Endothelial cell of umbilical vein (primary cell): Measurements from ENCODE around the gene CTSC. TPM values are rescaled to one million over a fixed set of nuclear protein-coding genes. Genes with fewer than 3 reads are reported as not detected.

Experiments
- BruUV-seq: library from RNA; stranded (reverse); fragments of 400-500 nt; replicated peaks from 2 replicates; lab custom pipeline; 2021; lab: Mats Ljungman, UMichigan
- CTCF ChIA-PET: fragments of 300-600, 350-600 bp; sonication (Branson Sonifier 250); formaldehyde crosslinking; loops from one replicate; lab custom pipeline; 2021; ENCODE audit warnings: antibody characterized with exemption, inconsistent platforms; lab: Charles Lee
- POLR2A ChIA-PET: fragments of 300-600, 350-600 bp; sonication (Branson Sonifier 250); formaldehyde crosslinking; loops from one replicate; lab custom pipeline; 2021; ENCODE audit warnings: antibody characterized with exemption, inconsistent platforms; lab: Charles Lee
- DNase-seq: peaks from one replicate; pipeline ENCODE4 v3.0.0-alpha.2; 2011; ENCODE audit warnings: low read depth, low spot score
- FAIRE-seq: peaks from 2 replicates; lab custom pipeline; 2011; peaks lifted over from hg19 to GRCh38; lab: Jason Lieb, UNC
- H2AFZ ChIP-seq: 2 replicates; pipeline ENCODE4 v1.6.0; 2012; ENCODE audit warnings: low read depth, low read length, control low read depth, inconsistent platforms
- H3K27ac ChIP-seq: 2 replicates; pipeline ENCODE4 v1.5.1; 2011; ENCODE audit warnings: low read depth, mild to moderate bottlenecking, control low read depth, low read length, moderate library complexity; ENCODE audit not compliant: insufficient read depth
- H3K27me3 ChIP-seq, 2 experiments: 2 replicates each; pipeline versions ENCODE4 v1.6.0 to v1.6.1; 2011; ENCODE audit warnings: low read length in 2 of 2, mixed read lengths in 1 of 2; ENCODE audit not compliant: control insufficient read depth in 2 of 2, insufficient read depth in 2 of 2
- H3K36me3 ChIP-seq, 2 experiments: 2 replicates in 1 of 2; 3 replicates in 1 of 2; pipeline ENCODE4 v1.5.1; 2011; ENCODE audit warnings: low read length in 2 of 2, mild to moderate bottlenecking in 1 of 2, moderate library complexity in 1 of 2; ENCODE audit not compliant: control insufficient read depth in 2 of 2, insufficient read depth in 2 of 2; ENCODE audit errors: extremely low read depth in 1 of 2
- H3K4me1 ChIP-seq: 3 replicates; pipeline ENCODE4 v1.5.1; 2011; ENCODE audit warnings: mild to moderate bottlenecking, low read length; ENCODE audit not compliant: control insufficient read depth, insufficient read depth; ENCODE audit errors: extremely low read depth
- H3K4me2 ChIP-seq: 2 replicates; pipeline ENCODE4 v1.6.1; 2011; ENCODE audit warnings: low read length, control low read depth, mixed read lengths; ENCODE audit not compliant: insufficient read depth
- H3K4me3 ChIP-seq, 3 experiments: fragments of 200-600 bp in 1 of 3; sonication (generic), shearing (Covaris generic) in 1 of 3; replicated peaks in 1 of 3; 2 replicates each; pipeline ENCODE4 v1.5.1; 2011 to 2016; ENCODE audit warnings: control low read depth in 3 of 3, low read length in 3 of 3, mild to moderate bottlenecking in 2 of 3, inconsistent platforms in 1 of 3, low read depth in 1 of 3, moderate library complexity in 1 of 3; ENCODE audit not compliant: insufficient read depth in 1 of 3
- H3K79me2 ChIP-seq: 2 replicates; pipeline ENCODE4 v1.6.0; 2012; ENCODE audit warnings: low read length, inconsistent platforms; ENCODE audit not compliant: control insufficient read depth, insufficient read depth
- H3K9ac ChIP-seq: replicated peaks from 2 replicates; pipeline ENCODE3; 2011; ENCODE audit warnings: low read length, control low read depth; ENCODE audit not compliant: insufficient read depth; ENCODE audit errors: extremely low read depth
- H3K9me1 ChIP-seq: replicated peaks from 3 replicates; pipeline ENCODE4 v1.6.0; 2011; ENCODE audit warnings: mild to moderate bottlenecking, low read length; ENCODE audit not compliant: control insufficient read depth, insufficient read depth; ENCODE audit errors: extremely low read depth
- H3K9me3 ChIP-seq: replicated peaks from 2 replicates; pipeline ENCODE4 v1.5.1; 2012; ENCODE audit warnings: low read length, inconsistent platforms; ENCODE audit not compliant: control insufficient read depth, insufficient read depth
- H4K20me1 ChIP-seq: replicated peaks from 2 replicates; pipeline ENCODE3; 2011; ENCODE audit warnings: mild to moderate bottlenecking, low read length; ENCODE audit not compliant: control insufficient read depth, insufficient read depth; ENCODE audit errors: extremely low read depth
- EZH2 ChIP-seq: IDR thresholded peaks from 2 replicates; pipeline ENCODE4 v1.6.1; 2012; ENCODE audit warnings: borderline replicate concordance, low read depth, mild to moderate bottlenecking, moderate library complexity, low read length, inconsistent platforms; ENCODE audit not compliant: severe bottlenecking
- FOS ChIP-seq: IDR thresholded peaks from 2 replicates; pipeline ENCODE4 v1.6.1; 2011; ENCODE audit warnings: mild to moderate bottlenecking, low read length, moderate library complexity, borderline replicate concordance; ENCODE audit not compliant: insufficient read depth
- GATA2 ChIP-seq: IDR thresholded peaks from 2 replicates; pipeline ENCODE4 v1.7.0; 2011; ENCODE audit warnings: low read depth, mild to moderate bottlenecking, moderate library complexity, mixed read lengths, low read length; ENCODE audit not compliant: insufficient read length, insufficient read depth
- JUN ChIP-seq: IDR thresholded peaks from 2 replicates; pipeline ENCODE4 v1.6.1; 2011; ENCODE audit warnings: borderline replicate concordance, low read depth; ENCODE audit not compliant: insufficient read length, insufficient read depth
- MYC ChIP-seq: IDR thresholded peaks from one replicate; pipeline ENCODE4 v1.6.1; 2011; ENCODE audit warnings: mild to moderate bottlenecking, low read depth, low read length
- POLR2A ChIP-seq: IDR thresholded peaks from 2 replicates; pipeline ENCODE4 v1.6.1; 2012; ENCODE audit warnings: low read depth, mild to moderate bottlenecking, control low read depth, low read length
- POLR2AphosphoS5 ChIP-seq: IDR thresholded peaks from 2 replicates; pipeline ENCODE4 v1.6.1; 2012; ENCODE audit warnings: low read depth, mild to moderate bottlenecking, control low read depth, low read length, moderate library complexity; ENCODE audit not compliant: insufficient read depth
- dilution Hi-C: fragments of 300-500 bp; cut with MboI; formaldehyde crosslinking; loops from one replicate; pipeline ENCODE4 v1.15.0; 2019; ENCODE audit warnings: low sequenced_read_pairs; ENCODE audit not compliant: extremely low pct_ligation_motif_present
- intact Hi-C: fragments of 100-400 bp; cut with micrococcal nuclease; formaldehyde crosslinking; loops from one replicate; pipeline ENCODE4 v1.10.0; 2022
- polyA plus RNA-seq, 4 experiments: library from polyadenylated mRNA; depleted of rRNA in 3 of 4; stranded (reverse) in 3 of 4; unstranded in 1 of 4; fragments of >200 nt; gene quantifications; 2 replicates each; pipeline versions ENCODE4 v1.2.1 to v1.2.3, GENCODE V29; 2011 to 2012; ENCODE audit warnings: missing spikeins in 1 of 4
- total RNA-seq: library from RNA; stranded (reverse); gene quantifications from 2 replicates; pipeline ENCODE4 v1.2.3, GENCODE V29; 2021
- TF ChIP-seq, protein P1 (sequence below): IDR thresholded peaks from 2 replicates; pipeline ENCODE4 v1.6.1; 2011; ENCODE audit not compliant: insufficient read depth, insufficient read length
- TF ChIP-seq, protein P2 (sequence below), 2 donors: IDR thresholded peaks; 1 replicate in 1 of 2; 2 replicates in 1 of 2; pipeline ENCODE4 v1.5.1; 2011; ENCODE audit warnings: low read length in 2 of 2, mild to moderate bottlenecking in 2 of 2, moderate library complexity in 2 of 2, control low read depth in 1 of 2, inconsistent platforms in 1 of 2, low read depth in 1 of 2; ENCODE audit not compliant: insufficient read depth in 1 of 2; ENCODE audit errors: extremely low read depth in 1 of 2

Gene CTSC
- total and polyA plus RNA-seq, 2 donors (not counting 3 experiments of a cell fraction or from before 2014, with no cell fraction given): 130 to 186 TPM

DNA sequence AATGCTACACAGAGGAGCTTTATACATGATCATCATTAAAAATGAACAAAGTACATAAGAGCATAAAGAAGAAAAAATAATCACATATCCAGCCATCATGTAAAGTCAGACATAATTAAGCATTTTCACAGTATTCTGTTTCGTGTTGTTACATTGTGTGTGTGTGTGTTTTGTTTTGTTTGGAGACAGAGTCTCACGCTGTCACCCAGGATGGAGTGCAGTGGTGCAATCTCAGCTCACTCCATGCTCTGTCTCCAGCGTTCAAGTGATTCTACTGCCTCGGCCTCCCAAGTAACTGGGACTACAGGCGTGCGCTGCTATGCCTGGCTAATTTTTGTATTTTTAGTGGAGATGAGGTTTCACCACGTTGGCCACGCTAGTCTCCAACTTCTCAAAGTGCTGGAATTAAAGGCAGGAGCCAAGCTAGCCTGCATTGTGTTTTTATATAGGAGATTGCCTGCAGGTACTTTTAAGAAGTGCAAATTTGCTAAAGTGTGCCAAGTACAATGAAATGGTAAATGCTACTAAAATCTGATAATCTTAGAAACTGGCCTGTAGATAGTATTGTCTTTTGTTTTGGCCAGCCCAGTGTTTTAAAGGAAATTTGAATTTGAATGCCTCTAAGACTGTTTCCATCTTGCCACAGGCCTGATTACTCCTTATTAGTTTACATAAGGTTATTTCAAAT, 7.8 kb downstream of the CTSC start:
- no peak overlapping the region for H3K4me3 ChIP-seq
- H3K9me3 ChIP-seq: no peaks in the 10 kb centered on the region
- intact Hi-C loops: no loop called here
- dilution Hi-C loops: no loop called here
- peaks cover 7 to 28% of the 10 kb centered on the region in 2 experiments for H3K36me3 ChIP-seq
- peaks cover 3% of the 10 kb centered on the region for H4K20me1 ChIP-seq
- H3K4me2 ChIP-seq: no peak overlapping the region
- H3K79me2 ChIP-seq: peaks cover 53% of the 10 kb centered on the region
- no peaks in the 10 kb centered on the region for H3K9me1 ChIP-seq
- no peak overlapping the region for H2AFZ ChIP-seq
- no peaks in the 10 kb centered on the region for H3K27me3 ChIP-seq
- no peak for TF ChIP-seq JUN
- no peak for TF ChIP-seq POLR2AphosphoS5
- TF ChIP-seq, protein P1, sequence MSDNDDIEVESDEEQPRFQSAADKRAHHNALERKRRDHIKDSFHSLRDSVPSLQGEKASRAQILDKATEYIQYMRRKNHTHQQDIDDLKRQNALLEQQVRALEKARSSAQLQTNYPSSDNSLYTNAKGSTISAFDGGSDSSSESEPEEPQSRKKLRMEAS: no peak
- no peak for TF ChIP-seq FOS
- TF ChIP-seq MYC: no peak
- no peak for TF ChIP-seq EZH2
- TF ChIP-seq, protein P2, sequence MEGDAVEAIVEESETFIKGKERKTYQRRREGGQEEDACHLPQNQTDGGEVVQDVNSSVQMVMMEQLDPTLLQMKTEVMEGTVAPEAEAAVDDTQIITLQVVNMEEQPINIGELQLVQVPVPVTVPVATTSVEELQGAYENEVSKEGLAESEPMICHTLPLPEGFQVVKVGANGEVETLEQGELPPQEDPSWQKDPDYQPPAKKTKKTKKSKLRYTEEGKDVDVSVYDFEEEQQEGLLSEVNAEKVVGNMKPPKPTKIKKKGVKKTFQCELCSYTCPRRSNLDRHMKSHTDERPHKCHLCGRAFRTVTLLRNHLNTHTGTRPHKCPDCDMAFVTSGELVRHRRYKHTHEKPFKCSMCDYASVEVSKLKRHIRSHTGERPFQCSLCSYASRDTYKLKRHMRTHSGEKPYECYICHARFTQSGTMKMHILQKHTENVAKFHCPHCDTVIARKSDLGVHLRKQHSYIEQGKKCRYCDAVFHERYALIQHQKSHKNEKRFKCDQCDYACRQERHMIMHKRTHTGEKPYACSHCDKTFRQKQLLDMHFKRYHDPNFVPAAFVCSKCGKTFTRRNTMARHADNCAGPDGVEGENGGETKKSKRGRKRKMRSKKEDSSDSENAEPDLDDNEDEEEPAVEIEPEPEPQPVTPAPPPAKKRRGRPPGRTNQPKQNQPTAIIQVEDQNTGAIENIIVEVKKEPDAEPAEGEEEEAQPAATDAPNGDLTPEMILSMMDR (IDR thresholded peaks at IDR 0.05; ENCODE audit: extremely low read depth in 1 of 2, insufficient read depth in 1 of 2, low read depth in 1 of 2, low read length in 2 of 2): no peak
- no peak for TF ChIP-seq GATA2
- no peak for TF ChIP-seq POLR2A
- FAIRE-seq (no peak), DNase-seq (no peak)
- no peak overlapping the region for H3K9ac ChIP-seq
- H3K4me1 ChIP-seq: peaks cover 18% of the 10 kb centered on the region
- ChIA-PET CTCF (interaction anchor here (1.4 to 3.4 kb wide), 4 partner anchors 7 to 215 kb away, joined by 3 to 17 read pairs (median 8); partner anchors contain the start of gene CTSC), POLR2A (no interaction called here)
- H3K27ac ChIP-seq: no peak overlapping the region
- BruUV-seq: no TSS peak
